NOMO-1 treated with dmso at 0.1 percent for 144 hours (cell line): ENCODE results near the gene MSI1.
A peak's percentile ranks its signal among the peaks of the same experiment; 100 is the strongest.

ENCODE experiments used
- DNase-seq: peaks from one replicate; lab custom pipeline; 2025; ENCODE audit not compliant: unreplicated experiment; lab: John Stamatoyannopoulos, UW

MSI1 gene

DNA sequence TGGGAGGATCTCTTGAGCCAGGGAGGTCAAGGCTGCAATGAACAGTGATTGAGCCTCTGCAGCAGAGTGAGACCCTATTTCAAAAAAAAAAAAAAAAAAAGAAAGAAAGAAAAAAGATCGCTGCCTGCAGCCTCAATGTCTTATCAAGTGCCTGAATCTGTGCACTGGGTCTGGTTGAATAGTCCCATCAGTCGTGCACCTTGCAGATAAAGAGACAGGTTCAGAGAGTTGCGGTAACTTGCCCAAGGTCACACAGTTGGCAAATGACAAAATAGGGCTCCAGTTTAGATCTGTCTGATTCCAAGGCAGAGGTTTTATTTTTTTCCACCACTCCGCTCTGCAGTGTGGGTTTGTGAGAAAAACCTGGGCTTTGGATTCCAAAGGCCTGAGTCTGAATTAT is 40.7 kb downstream of the MSI1 start:
- no peak for DNase-seq

DNA sequence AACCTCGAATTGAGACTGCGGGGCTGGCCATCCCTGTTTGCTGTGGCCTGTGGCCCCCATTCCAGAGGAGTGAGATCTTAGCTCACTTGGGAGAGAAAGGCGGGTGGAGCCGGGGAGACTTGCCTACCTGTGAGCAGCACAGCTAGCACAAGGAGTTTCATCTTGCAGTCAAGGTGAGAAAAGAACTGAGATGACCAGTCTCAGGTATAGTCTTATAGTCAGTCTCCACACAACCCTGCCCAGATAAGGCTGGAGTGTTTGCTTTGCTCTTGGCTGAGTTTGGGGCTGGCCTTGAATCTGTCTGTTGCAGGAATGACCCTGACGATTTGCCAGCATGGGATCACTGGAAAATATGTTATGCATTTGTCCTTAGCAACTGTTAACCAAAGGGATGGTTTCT is 41.4 kb downstream of the MSI1 start, which contains the start of gene PLA2G1B:
TSS of gene PLA2G1B (minus strand) at position 187 of the 400 bp plus-strand sequence. CDS start at position 161, 26 bp downstream.
- no peak for DNase-seq

DNA sequence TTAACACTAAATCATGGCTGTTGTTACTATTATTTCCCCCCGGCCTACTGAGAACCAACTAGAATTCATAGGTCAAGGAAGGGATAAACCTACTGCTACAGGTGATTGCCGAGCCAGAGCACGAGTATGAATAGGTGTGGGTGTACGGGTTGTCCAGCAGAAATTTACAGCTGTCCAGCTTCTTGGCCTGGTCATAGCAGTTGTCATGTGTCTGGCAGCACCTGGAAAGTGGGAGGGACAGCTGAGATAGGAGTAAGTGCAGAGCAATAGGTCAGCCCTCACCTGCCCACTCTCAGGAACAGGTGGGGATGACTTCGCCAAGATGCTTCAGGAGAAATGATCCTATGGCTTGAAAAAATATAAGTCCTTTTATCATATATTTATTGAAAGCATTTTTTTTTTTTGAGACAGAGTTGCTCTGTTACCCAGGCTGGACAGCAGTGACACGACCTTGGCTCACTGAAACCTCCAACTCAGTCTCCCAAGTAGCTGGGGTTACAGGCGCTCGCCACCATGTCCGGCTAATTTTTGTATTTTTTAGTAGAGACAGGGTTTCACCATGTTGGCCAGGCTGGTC is 44.0 kb downstream of the MSI1 start:
- no peak for DNase-seq

DNA sequence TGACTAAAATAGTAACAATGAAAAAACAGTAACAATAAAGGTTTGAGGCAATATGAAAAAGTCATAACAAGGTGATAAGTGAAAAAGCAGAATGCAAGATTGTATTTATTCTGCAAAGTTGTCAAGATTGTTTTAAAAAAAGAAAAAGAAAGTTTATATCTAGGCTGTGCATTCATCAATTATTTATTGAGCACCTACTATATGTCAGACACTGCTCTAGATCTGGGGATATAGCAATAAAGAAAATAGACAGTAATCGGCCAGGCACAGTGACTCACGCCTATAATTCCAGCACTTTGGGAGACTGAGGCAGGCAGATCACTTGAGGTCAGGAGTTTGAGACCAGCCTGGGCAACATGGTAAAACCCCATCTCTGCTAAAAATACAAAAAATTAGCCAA is 45.2 kb downstream of the MSI1 start:
- DNase-seq: no peak

DNA sequence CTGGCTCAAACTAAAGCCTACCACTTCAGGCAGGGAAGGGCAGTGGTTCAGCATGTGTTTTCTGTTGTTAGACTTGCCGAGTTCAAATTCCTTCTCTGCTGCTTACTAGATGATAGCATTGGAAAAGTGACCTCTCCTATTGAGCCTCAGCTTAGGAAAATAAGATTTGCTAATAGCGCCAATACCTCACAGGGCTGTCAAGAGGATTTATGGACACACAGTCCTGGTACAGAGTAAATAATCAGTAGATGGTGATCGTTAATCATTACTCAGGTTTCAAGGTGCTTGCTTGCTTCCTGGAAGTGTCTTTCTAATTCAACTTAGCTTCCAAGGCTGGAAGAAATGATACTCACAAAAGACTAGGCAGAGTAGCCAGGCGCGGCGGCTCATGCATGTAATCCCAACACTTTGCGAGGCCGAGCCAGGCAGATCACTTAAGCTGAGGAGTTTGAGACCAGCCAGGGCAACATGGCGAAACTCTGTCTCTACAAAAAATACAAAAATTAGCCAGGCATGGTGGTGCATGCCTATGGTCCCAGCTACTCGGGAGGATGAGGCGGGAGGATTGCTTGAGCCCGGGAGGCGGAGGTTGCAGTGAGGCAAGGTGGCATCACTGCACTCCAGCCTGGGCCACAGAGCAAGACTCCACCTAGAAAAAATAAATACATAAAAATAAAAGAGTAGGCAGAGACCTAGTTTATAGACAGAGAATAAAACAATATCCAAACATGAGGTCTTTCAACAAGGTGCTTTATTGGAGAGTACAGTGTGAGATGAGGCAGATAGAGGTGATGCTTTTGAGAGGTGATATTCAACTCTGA is 47.4 kb downstream of the MSI1 start:
- DNase-seq: no peak

DNA sequence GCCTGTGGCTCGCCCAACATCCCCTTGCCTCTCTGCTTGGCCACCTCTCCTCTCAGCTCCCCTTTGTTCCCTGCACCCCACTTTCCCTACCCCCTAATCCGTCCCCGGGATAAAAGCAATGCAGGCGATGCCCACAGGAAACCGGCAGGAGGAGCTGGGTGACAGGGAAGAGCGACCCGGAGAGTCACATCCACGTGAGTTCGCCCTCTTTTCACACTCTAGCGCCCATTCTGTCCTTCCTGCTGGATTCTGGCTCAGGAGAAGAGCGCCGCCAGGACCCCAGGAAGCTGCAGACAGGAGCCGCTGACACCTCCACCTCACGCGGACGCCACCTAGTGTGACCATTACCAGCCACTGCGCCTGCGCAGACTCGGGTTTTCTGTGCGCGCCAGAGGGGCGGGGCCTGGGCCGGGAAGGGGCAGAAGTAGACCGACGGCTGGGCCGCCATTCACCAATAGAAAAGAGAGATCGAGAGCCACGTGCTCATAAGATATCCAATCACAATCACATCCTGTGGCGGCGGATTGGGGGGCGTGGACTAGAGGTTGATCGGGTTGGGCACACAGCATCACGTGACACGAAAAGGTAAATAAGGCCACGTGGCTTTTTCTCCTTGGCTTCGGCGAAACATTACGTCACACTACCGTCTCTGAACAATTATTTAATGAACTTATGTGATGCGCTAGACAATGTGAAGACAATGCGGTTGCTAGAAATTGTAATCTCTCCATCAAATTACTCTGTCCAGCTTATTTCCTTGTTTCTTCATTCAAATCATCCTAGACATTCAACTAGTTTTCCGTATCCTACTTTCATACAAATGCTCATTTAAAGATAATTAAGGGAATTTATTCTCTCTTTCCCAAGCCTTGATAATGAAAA is 51.5 kb downstream of the MSI1 start:
- peak; percentile 99 for DNase-seq

DNA sequence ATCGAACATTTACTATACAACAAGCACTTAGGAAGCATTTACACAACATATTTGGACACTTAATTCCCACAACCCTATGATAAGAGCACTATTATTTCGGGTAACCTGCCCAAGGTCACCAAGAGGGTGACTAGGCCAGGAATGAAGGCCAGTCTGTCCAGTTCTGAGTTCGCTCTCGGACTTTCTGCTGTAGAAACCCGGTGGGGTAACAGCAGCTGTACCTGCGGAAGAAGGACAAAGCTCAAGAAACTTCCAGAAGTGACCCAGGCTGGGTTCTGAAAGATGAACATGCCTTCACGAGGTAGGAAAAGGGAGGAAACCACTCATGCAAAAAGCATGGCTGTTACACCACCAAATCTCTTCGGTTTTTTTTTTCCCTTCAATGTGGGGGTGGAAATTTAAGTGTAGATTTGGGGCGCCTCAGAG is 52.2 kb downstream of the MSI1 start:
- no peak for DNase-seq

DNA sequence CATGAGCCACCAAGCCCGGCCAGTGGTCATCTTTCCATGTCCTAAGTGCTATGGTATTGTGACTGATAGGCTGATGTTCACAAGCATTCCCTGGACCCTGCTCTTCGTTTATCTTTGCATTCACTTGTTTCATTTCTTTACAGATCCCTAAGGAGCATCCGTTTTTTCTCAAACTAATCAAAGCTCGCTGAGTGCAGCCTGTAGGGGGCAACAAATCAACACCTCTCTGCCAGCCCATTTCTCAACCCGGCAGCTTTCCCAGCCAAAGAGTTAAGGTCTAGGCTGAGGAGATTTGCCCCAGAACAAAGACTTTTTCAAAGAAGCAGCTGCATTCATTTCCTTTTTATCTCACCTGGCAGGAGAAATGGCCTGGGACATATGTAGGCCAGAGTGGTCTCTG is 54.7 kb downstream of the MSI1 start:
- DNase-seq: no peak

DNA sequence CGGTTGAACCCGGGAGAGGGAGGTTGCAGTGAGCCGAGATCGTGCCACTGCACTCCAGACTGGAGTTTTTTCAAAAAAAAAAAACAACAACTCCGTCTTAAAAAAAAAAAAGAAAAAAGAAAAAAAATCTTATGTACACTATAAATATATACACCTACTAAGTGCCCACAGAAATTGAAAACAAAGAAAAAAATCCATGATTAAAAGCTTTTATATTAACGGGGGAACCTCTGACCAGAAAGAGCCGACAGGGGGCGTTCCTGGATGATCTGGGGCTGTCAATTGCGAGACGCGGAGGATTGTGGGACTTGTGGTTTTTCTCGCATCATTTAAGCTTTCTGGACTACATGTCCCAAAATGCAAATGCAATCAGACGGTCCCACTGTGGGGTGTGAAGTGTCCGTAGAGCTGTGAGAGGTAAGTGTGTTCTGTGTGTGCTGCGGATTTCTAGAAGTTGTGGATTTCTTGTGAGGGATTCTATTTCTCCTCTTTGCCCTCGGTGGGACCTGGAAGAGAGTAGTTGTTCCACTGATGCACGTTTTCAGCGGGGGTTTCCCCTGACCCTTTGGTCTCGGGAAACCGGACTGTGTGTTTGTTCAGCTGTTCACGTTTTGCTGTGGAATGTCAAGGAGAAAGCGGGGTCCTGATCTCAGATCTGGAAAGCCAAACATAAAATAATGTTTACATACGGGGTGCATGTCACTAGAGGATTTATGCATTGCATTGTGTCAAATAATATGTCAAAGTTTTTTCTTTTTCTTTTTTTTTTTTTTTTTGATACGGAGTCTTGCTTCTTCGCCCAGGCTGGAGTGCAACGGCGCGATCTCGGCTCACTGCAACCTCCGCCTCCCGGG is 66.8 kb downstream of the MSI1 start, which contains the start of gene SIRT4:
TSS of gene SIRT4 (plus strand) at position 360 of the 854 bp plus-strand sequence. CDS start 1,241 bp downstream, outside the sequence.
- peak; percentile 89 for DNase-seq

DNA sequence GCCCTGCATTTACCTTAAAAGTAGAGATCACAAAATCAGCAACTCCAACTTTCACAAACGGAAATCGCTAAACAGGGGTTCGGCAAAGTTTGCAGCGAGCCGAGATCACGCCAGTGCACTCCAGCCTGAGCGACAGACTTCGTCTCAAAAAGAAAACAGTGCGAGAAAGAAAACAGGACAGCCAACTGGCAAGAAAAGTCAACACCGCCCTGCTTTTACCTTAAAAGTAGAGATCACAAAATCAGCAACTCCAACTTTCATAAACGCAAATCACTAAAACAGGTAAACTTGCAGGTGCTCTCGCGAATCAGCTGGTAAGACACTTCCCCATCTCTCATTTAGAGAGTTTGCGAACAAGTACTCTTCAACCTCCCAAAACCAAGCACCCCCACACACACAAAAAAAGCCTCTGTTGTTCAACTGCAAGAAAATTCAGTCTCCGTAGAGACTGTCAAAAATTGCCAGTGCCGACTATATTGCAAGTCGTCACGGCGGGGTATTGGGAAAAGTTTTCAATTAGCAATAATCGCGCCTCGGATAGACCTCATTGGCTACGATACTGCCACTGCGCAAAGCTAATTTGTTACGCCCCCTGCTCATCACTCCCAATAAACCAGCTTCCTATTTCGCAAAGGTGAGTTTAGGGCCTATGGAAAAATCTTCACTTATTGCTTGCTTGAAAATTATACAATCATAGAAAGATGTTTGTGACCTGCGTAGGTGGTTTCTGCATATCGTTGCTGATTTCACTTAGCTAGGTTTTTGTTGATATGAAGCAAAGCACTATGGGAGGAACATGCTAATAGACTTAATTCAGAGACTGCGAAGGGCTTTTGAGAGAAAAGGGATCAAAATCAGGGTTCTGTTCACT is 76.1 kb downstream of the MSI1 start, which contains the start of gene RNU4-1:
TSS of gene RNU4-1 (minus strand) at position 577 of the 871 bp plus-strand sequence.
- DNase-seq: peak; percentile 90

DNA sequence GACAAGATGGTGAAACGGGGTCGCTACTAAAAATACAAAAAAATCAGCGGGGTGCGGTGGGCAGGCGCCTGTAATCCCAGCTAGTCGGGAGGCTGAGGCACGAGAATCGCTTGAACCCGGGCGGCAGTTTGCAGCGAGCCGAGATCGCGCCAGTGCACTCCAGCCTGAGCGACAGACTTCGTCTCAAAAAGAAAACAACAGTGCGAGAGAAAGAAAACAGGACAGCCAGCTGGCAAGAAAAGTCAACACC is 76.6 kb downstream of the MSI1 start:
- DNase-seq: no peak
